Common myeloid progenitor, CD34-positive (primary cell): ENCODE results near the gene EFTUD2.
A peak's percentile ranks its signal among the peaks of the same experiment; 100 is the strongest.
"Not testable (repeated sequence)": the region's sequence is repeated elsewhere in the genome, so short reads cannot be mapped to it uniquely, and the experiment has no call there.

Experiments
- CTCF ChIA-PET: fragments of 350-600 bp; sonication (Branson Sonifier 250); formaldehyde crosslinking; loops from one replicate; lab custom pipeline; 2021; ENCODE audit warnings: antibody characterized with exemption; lab: Charles Lee
- POLR2A ChIA-PET: fragments of 350-600 bp; sonication (Branson Sonifier 250); formaldehyde crosslinking; loops from one replicate; lab custom pipeline; 2021; ENCODE audit warnings: antibody characterized with exemption; lab: Charles Lee
- DNase-seq, 3 donors: peaks; one replicate each; pipeline versions ENCODE4 v3.0.0 to v3.0.0-alpha.2; 2013
- H3K27ac ChIP-seq, 2 experiments: 1 replicate in 1 of 2; 2 replicates in 1 of 2; pipeline ENCODE4 v1.7.0; 2013; ENCODE audit warnings: inconsistent platforms in 2 of 2, low read length in 2 of 2, mild to moderate bottlenecking in 2 of 2, low read depth in 1 of 2, moderate library complexity in 1 of 2; ENCODE audit not compliant: severe bottlenecking in 2 of 2, insufficient read depth in 1 of 2, poor library complexity in 1 of 2
- H3K27me3 ChIP-seq, 5 experiments: replicated peaks in 2 of 5; 1 replicate in 3 of 5; 2 replicates in 2 of 5; pipeline versions ENCODE4 v1.6.1 to v1.7.0; 2013; ENCODE audit warnings: low read length in 4 of 5, mild to moderate bottlenecking in 2 of 5, moderate library complexity in 2 of 5, inconsistent platforms in 1 of 5; ENCODE audit not compliant: insufficient read depth in 5 of 5, control insufficient read depth in 4 of 5
- H3K36me3 ChIP-seq, 4 experiments: 1 replicate in 2 of 4; 2 replicates in 2 of 4; pipeline versions ENCODE4 v1.6.1 to v1.7.0; 2013; ENCODE audit warnings: low read length in 3 of 4, control low read depth in 1 of 4, mild to moderate bottlenecking in 1 of 4; ENCODE audit not compliant: control insufficient read depth in 4 of 4, insufficient read depth in 4 of 4
- H3K4me1 ChIP-seq, 4 experiments: 1 replicate in 3 of 4; 2 replicates in 1 of 4; pipeline versions ENCODE4 v1.6.1 to v1.7.1; 2013; ENCODE audit warnings: low read length in 3 of 4, mild to moderate bottlenecking in 3 of 4, control low read depth in 1 of 4, inconsistent platforms in 1 of 4, moderate library complexity in 1 of 4; ENCODE audit not compliant: control insufficient read depth in 4 of 4, insufficient read depth in 4 of 4; ENCODE audit errors: control extremely low read depth in 1 of 4
- H3K4me3 ChIP-seq, 7 experiments: 1 replicate in 4 of 7; 2 replicates in 3 of 7; pipeline versions ENCODE4 v1.5.1 to v1.7.0; 2013; ENCODE audit warnings: mild to moderate bottlenecking in 7 of 7, low read length in 6 of 7, moderate library complexity in 6 of 7, inconsistent platforms in 2 of 7, low read depth in 2 of 7, control low read depth in 1 of 7; ENCODE audit not compliant: insufficient read depth in 4 of 7, control insufficient read depth in 1 of 7; ENCODE audit errors: extremely low read depth in 1 of 7
- H3K9me3 ChIP-seq, 5 experiments: 1 replicate in 4 of 5; 2 replicates in 1 of 5; pipeline versions ENCODE4 v1.6.1 to v1.7.1; 2013; ENCODE audit warnings: low read length in 4 of 5, mild to moderate bottlenecking in 2 of 5, inconsistent platforms in 1 of 5, low read depth in 1 of 5, moderate library complexity in 1 of 5; ENCODE audit not compliant: control insufficient read depth in 4 of 5, insufficient read depth in 2 of 5; ENCODE audit errors: control extremely low read depth in 1 of 5
- WGBS: methylation state at CpG from one replicate; pipeline ENCODE4 v1.1.5; 2013; ENCODE audit not compliant: insufficient coverage; 5-methylcytosine and 5-hydroxymethylcytosine counted together

Gene EFTUD2

GRCh38 chr17:44830359-44831288, 68.6 kb downstream of the EFTUD2 start:
- Histone ChIP-seq H3K4me3 (peak overlapping the region in 6 of 7 experiments; percentile 26 to 58 (median 54)), H3K9me3 (no peaks in the 10 kb centered on the region), H3K27me3 (peaks cover 14 to 80% (median 25%) of the 10 kb centered on the region in 5 experiments), H3K4me1 (peaks cover 2 to 18% (median 14%) of the 10 kb centered on the region in 4 experiments), H3K36me3 (no peaks in the 10 kb centered on the region), H3K27ac (no peak overlapping the region)
- WGBS: 2% methylated on average over 57 of the region's 58 CpGs
- POLR2A ChIA-PET: no interaction called here
- CTCF ChIA-PET: interaction anchor here (1.4 kb wide), 1 partner anchor 50 kb away, joined by 3 read pairs; no protein-coding TSS in a partner anchor
- DNase-seq: peak in 2 of 3 donors; percentile 9 to 32

GRCh38 chr17:44829523-44830358, 69.5 kb downstream of the EFTUD2 start, which contains the start of gene GJC1:
Gene GJC1 (minus strand): TSS chr17:44830287. CDS start chr17:44805817, 24,470 bp downstream.
- no peak within 1 kb of the TSS for H3K27ac ChIP-seq
- H3K4me3 ChIP-seq: peak within 1 kb of the TSS; percentile 26 to 58 (median 54)
- under 1% methylated on average over 81 of the region's 123 CpGs for WGBS
- H3K4me1 ChIP-seq: peaks cover 2 to 18% (median 14%) of the 10 kb centered on the region in 4 experiments
- H3K9me3 ChIP-seq: no peaks in the 10 kb centered on the region
- no peaks in the 10 kb centered on the region for H3K36me3 ChIP-seq
- H3K27me3 ChIP-seq: peaks cover 17 to 82% (median 25%) of the 10 kb centered on the region in 5 experiments
- ChIA-PET CTCF (interaction anchor here (1.6 to 1.8 kb wide), 2 partner anchors 8 to 50 kb away, joined by 4 read pairs; no protein-coding TSS in a partner anchor), POLR2A (interaction anchor here (1.1 kb wide), 1 partner anchor 9 kb away, joined by 4 read pairs; no protein-coding TSS in a partner anchor)
- DNase-seq: peak in 2 of 3 donors; percentile 24 to 34

GRCh38 chr17:44828919-44829522, 70.2 kb downstream of the EFTUD2 start:
- peak; percentile 31 to 63 (median 58) for DNase-seq
- H3K4me3 ChIP-seq: peak overlapping the region in 5 of 7 experiments; percentile 47 to 58 (median 55)
- peaks cover 2 to 18% (median 14%) of the 10 kb centered on the region in 4 experiments for H3K4me1 ChIP-seq
- no peaks in the 10 kb centered on the region for H3K36me3 ChIP-seq
- H3K9me3 ChIP-seq: no peaks in the 10 kb centered on the region
- CTCF ChIA-PET: interaction anchor here (1.6 to 1.8 kb wide), 2 partner anchors 9 to 50 kb away, joined by 4 read pairs; no protein-coding TSS in a partner anchor
- WGBS: 6% methylated on average over 20 of the region's 21 CpGs
- POLR2A ChIA-PET: interaction anchor here (0.6 to 1.1 kb wide), 2 partner anchors 8 to 1426 kb away, joined by 3 to 4 read pairs; no protein-coding TSS in a partner anchor
- peaks cover 17 to 81% (median 25%) of the 10 kb centered on the region in 5 experiments for H3K27me3 ChIP-seq
- no peak overlapping the region for H3K27ac ChIP-seq

GRCh38 chr17:44827863-44828262, 71.4 kb downstream of the EFTUD2 start:
- WGBS: no CpG with 5 or more reads among the region's 1 CpG
- ChIA-PET POLR2A (no interaction called here), CTCF (interaction anchor here (1.1 to 1.8 kb wide), 3 partner anchors 8 to 49 kb away, joined by 3 to 4 read pairs (median 4); no protein-coding TSS in a partner anchor)
- Histone ChIP-seq H3K9me3 (no peaks in the 10 kb centered on the region), H3K36me3 (no peaks in the 10 kb centered on the region), H3K27me3 (peaks cover 17 to 74% (median 25%) of the 10 kb centered on the region in 5 experiments), H3K27ac (no peak overlapping the region), H3K4me1 (peaks cover 2 to 18% (median 14%) of the 10 kb centered on the region in 4 experiments), H3K4me3 (no peak overlapping the region)
- DNase-seq: peak in 2 of 3 donors; percentile 4

- H3K9me3 ChIP-seq: no peaks in the 10 kb centered on the region
- peaks cover 2 to 18% (median 14%) of the 10 kb centered on the region in 4 experiments for H3K4me1 ChIP-seq
- H3K27ac ChIP-seq: no peak overlapping the region
- CTCF ChIA-PET: interaction anchor here (0.6 to 0.7 kb wide), 2 partner anchors 50 to 1308 kb away, joined by 3 read pairs; no protein-coding TSS in a partner anchor
- no peak overlapping the region for H3K4me3 ChIP-seq
- H3K36me3 ChIP-seq: no peaks in the 10 kb centered on the region
- POLR2A ChIA-PET: no interaction called here
- 97% methylated on average over 11 of the region's 15 CpGs for WGBS
- no peak for DNase-seq
- peaks cover 15 to 58% (median 23%) of the 10 kb centered on the region in 5 experiments for H3K27me3 ChIP-seq
Measured at GRCh38 chr17:44826123-44826790, 73.0 kb downstream of the EFTUD2 start.

GRCh38 chr17:44825236-44825635, 74.0 kb downstream of the EFTUD2 start:
- Histone ChIP-seq H3K27me3 (peaks cover 9 to 50% (median 18%) of the 10 kb centered on the region in 5 experiments), H3K4me1 (peaks cover 2 to 14% (median 9%) of the 10 kb centered on the region in 4 experiments)
- CTCF ChIA-PET, H3K9me3 ChIP-seq, H3K4me3 ChIP-seq, H3K27ac ChIP-seq, DNase-seq, POLR2A ChIA-PET, H3K36me3 ChIP-seq: not testable (repeated sequence)
- 97% methylated on average over 8 of the region's 9 CpGs for WGBS
